Thoracic aorta (tissue), 2 donors: ENCODE results near the gene LOXL3. TPM values are rescaled to one million over a fixed set of nuclear protein-coding genes. Genes with fewer than 3 reads are reported as not detected.
A peak's percentile ranks its signal among the peaks of the same experiment; 100 is the strongest.

Source experiments
- ATAC-seq: fragments of 150-250 bp; one replicate; pipeline ENCODE4 v1.8.0; 2017; ENCODE audit warnings: low read depth; ENCODE audit not compliant: insufficient number of reproducible peaks, low FRiP score
- DNase-seq: peaks from one replicate; pipeline ENCODE4 v3.0.0-alpha.2; 2020; ENCODE audit warnings: low spot score
- H3K27ac ChIP-seq, 2 donors: fragments of 200-600 bp; sonication (generic); 1 replicate in 1 of 2; 2 replicates in 1 of 2; pipeline ENCODE4 v1.5.1; 2016; ENCODE audit warnings: mild to moderate bottlenecking in 2 of 2, moderate library complexity in 2 of 2
- H3K27me3 ChIP-seq: fragments of 200-600 bp; sonication (generic); replicated peaks from 2 replicates; pipeline ENCODE4 v1.6.0; 2016; ENCODE audit warnings: mild to moderate bottlenecking; ENCODE audit not compliant: insufficient read depth
- H3K36me3 ChIP-seq: fragments of 200-600 bp; sonication (generic); one replicate; pipeline ENCODE4 v1.5.1; 2016
- H3K4me1 ChIP-seq, 2 donors: fragments of 200-600 bp; sonication (generic); 1 replicate in 1 of 2; 2 replicates in 1 of 2; pipeline versions ENCODE4 v1.5.1 to v1.6.0; 2016; ENCODE audit warnings: low read depth in 2 of 2, mild to moderate bottlenecking in 1 of 2; ENCODE audit not compliant: control insufficient read depth in 1 of 2
- H3K4me3 ChIP-seq: fragments of 200-600 bp; sonication (generic); 2 replicates; pipeline ENCODE4 v1.5.1; 2016; ENCODE audit warnings: mild to moderate bottlenecking
- H3K9me3 ChIP-seq: fragments of 200-600 bp; sonication (generic); 2 replicates; pipeline ENCODE4 v1.5.1; 2016
- total RNA-seq, 2 donors: library from RNA; depleted of rRNA; stranded (reverse); fragments of >200 nt; gene quantifications; one replicate each; pipeline versions ENCODE4 v1.1.0 to v1.2.3, GENCODE V29; 2016
- TF ChIP-seq, protein P1 (sequence below): fragments of 200-600 bp; sonication (generic); IDR thresholded peaks from one replicate; pipeline ENCODE4 v1.5.1; 2019; ENCODE audit warnings: antibody characterized with exemption

LOXL3 gene
- total RNA-seq, 2 donors from 2014 or later, result 16.6 to 24.9 TPM

GRCh38 chr2:74507926-74508520 lies 45.7 kb downstream of the LOXL3 start:
- ATAC-seq, result no peak
- peaks cover 16% of the 10 kb centered on the region for H3K36me3 ChIP-seq
- peaks cover 16% of the 10 kb centered on the region for H3K27me3 ChIP-seq
- peak overlapping the region; percentile 98 for H3K4me3 ChIP-seq
- TF ChIP-seq, protein P1, sequence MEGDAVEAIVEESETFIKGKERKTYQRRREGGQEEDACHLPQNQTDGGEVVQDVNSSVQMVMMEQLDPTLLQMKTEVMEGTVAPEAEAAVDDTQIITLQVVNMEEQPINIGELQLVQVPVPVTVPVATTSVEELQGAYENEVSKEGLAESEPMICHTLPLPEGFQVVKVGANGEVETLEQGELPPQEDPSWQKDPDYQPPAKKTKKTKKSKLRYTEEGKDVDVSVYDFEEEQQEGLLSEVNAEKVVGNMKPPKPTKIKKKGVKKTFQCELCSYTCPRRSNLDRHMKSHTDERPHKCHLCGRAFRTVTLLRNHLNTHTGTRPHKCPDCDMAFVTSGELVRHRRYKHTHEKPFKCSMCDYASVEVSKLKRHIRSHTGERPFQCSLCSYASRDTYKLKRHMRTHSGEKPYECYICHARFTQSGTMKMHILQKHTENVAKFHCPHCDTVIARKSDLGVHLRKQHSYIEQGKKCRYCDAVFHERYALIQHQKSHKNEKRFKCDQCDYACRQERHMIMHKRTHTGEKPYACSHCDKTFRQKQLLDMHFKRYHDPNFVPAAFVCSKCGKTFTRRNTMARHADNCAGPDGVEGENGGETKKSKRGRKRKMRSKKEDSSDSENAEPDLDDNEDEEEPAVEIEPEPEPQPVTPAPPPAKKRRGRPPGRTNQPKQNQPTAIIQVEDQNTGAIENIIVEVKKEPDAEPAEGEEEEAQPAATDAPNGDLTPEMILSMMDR, result no peak
- H3K4me1 ChIP-seq, result peaks cover 11 to 30% of the 10 kb centered on the region in 2 donors
- no peak for DNase-seq
- peak overlapping the region; percentile 99 for H3K27ac ChIP-seq
- no peaks in the 10 kb centered on the region for H3K9me3 ChIP-seq

GRCh38 chr2:74507145-74507925 lies 46.4 kb downstream of the LOXL3 start, which contains the start of gene PCGF1:
PCGF1 (minus strand) TSS chr2:74507695; CDS start chr2:74507668, 27 bp downstream.
- H3K4me1 ChIP-seq, result peaks cover 11 to 35% of the 10 kb centered on the region in 2 donors
- H3K27me3 ChIP-seq, result peaks cover 9% of the 10 kb centered on the region
- H3K9me3 ChIP-seq, result no peaks in the 10 kb centered on the region
- H3K27ac ChIP-seq, result peak within 1 kb of the TSS; percentile 99
- TF ChIP-seq, protein P1, result peak; percentile 36
- peak; percentile 99 for ATAC-seq
- H3K4me3 ChIP-seq, result peak within 1 kb of the TSS; percentile 98
- peak; percentile 97 for DNase-seq
- H3K36me3 ChIP-seq, result peaks cover 16% of the 10 kb centered on the region

DNA sequence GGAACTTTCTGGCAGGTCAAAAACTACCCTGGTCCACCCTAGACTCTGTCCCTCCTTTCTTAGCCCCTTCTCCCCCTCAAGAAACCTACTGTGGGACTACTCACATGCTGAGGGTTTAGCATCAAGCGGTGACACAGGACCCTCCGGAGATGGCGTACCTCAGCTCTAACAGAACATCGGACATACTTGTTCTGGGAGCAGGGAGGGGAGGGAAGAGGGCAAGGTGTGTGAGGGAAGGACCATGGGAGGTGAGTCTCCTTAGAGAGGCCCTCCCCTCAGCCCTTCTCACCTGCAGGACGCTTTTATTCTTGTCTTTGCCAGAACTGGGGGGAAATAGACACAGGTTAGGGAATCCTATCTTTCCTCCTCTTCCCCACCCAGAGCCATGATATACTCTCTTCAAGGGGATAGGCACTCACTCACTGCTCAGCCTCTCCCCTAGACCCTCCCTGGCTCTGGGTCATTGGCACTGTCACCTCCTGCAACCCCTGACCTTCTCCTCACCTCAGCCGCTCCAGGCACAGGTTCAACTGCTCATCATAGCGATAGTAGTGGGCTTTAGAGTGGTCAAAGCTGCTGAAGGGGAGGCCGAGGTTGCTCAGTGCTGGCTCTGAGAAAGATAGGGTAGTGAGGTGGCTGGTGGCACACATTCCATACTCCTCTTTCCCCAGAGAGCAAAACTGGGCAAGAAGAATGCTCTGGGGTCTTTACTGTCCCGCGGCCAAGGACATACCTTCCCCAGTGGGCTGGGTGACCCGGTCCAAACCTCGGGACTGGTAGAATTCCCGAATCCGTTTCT lies 48.1 kb downstream of the LOXL3 start:
- no peak for DNase-seq
- Histone ChIP-seq H3K9me3 (no peaks in the 10 kb centered on the region), H3K4me3 (no peak overlapping the region), H3K27ac (no peak overlapping the region), H3K27me3 (no peaks in the 10 kb centered on the region), H3K36me3 (peaks cover 16% of the 10 kb centered on the region), H3K4me1 (peaks cover 11 to 35% of the 10 kb centered on the region in 2 donors)
- ATAC-seq, result no peak
- TF ChIP-seq, protein P1, result no peak

DNA sequence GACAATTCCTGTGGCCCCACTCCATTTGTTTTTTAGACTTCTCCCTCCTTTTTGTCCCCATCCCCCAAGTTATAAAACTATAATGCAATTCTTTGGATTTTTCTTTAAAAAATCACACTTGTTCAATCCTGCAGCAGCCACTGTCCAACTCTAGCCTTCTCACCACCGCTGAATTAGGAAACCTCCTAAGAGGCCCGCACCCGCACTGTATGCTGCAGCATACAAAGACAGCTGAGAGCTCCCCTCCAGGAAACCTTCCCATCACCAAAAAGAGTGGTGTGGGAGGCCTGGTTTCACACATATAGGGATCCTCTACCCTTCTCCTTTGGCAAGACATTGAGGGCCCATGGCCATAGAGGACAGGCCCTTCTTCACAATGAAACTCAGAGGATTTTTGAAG lies 49.2 kb downstream of the LOXL3 start:
- no peak overlapping the region for H3K27ac ChIP-seq
- ATAC-seq (no peak), DNase-seq (no peak)
- peaks cover 11 to 39% of the 10 kb centered on the region in 2 donors for H3K4me1 ChIP-seq
- peaks cover 16% of the 10 kb centered on the region for H3K36me3 ChIP-seq
- no peaks in the 10 kb centered on the region for H3K9me3 ChIP-seq
- TF ChIP-seq, protein P1, result no peak
- no peaks in the 10 kb centered on the region for H3K27me3 ChIP-seq
- H3K4me3 ChIP-seq, result no peak overlapping the region
